Astrocyte of the cerebellum (primary cell): ENCODE measurements around the gene OSTC.

Source experiments
- DNase-seq: peaks from one replicate; pipeline ENCODE4 v3.0.0-alpha.2; 2011; ENCODE audit warnings: low read depth
- H3K4me3 ChIP-seq: 2 replicates; pipeline ENCODE4 v1.5.1; 2011; ENCODE audit warnings: mild to moderate bottlenecking, low read depth, low read length, moderate library complexity
- CTCF ChIP-seq: IDR thresholded peaks from 2 replicates; pipeline ENCODE4 v1.5.1; 2012; ENCODE audit warnings: low read length, low read depth, moderate library complexity, mild to moderate bottlenecking; ENCODE audit errors: missing control alignments
- in situ Hi-C: cut with HindIII; loops from 2 replicates; pipeline ENCODE4 v1.10.0; 2017; ENCODE audit warnings: low sequenced_read_pairs

Gene OSTC

GRCh38 chr4:108624263-108625056 lies 25.9 kb upstream of the OSTC start:
- in situ Hi-C loops: no loop called here
- TF ChIP-seq CTCF: no peak
- no peak for DNase-seq
- H3K4me3 ChIP-seq: no peak overlapping the region

- no peak overlapping the region for H3K4me3 ChIP-seq
- TF ChIP-seq CTCF: no peak
- in situ Hi-C loops: no loop called here
- DNase-seq: no peak
Observed at GRCh38 chr4:108626056-108626455, 24.3 kb upstream of the OSTC start.

- in situ Hi-C loops: no loop called here
- TF ChIP-seq CTCF: no peak
- no peak overlapping the region for H3K4me3 ChIP-seq
- DNase-seq: no peak
Observed at GRCh38 chr4:108628411-108628810, 22.0 kb upstream of the OSTC start.

- DNase-seq: no peak
- in situ Hi-C loops: no loop called here
- no peak overlapping the region for H3K4me3 ChIP-seq
- TF ChIP-seq CTCF: no peak
Observed at GRCh38 chr4:108635070-108635655, 15.2 kb upstream of the OSTC start.

GRCh38 chr4:108636246-108636645 lies 14.2 kb upstream of the OSTC start:
- DNase-seq: no peak
- TF ChIP-seq CTCF: no peak
- in situ Hi-C loops: no loop called here
- no peak overlapping the region for H3K4me3 ChIP-seq

- peak; percentile 30 for TF ChIP-seq CTCF
- DNase-seq: no peak
Observed at GRCh38 chr4:108637856-108638255, 12.5 kb upstream of the OSTC start.

More at GRCh38 chr4:108637856-108638255, 12.5 kb upstream of the OSTC start:
- no peak overlapping the region for H3K4me3 ChIP-seq
- in situ Hi-C loops: no loop called here
